ENCODE data around the gene BHLHE23.

- TF ChIP-seq CTCF (IDR thresholded peaks at IDR 0.05) (no peak), POLR2AphosphoS5 (IDR thresholded peaks at IDR 0.05) (no peak), POLR2A (IDR thresholded peaks at IDR 0.05; ENCODE audit: low read depth) (no peak)
Measured at GRCh38 chr20:62961310-62961783, 45.4 kb downstream of the BHLHE23 start.
